CD14-positive monocyte (primary cell): ENCODE measurements around the gene CYP27A1. TPM values are rescaled to one million over a fixed set of nuclear protein-coding genes. Genes with fewer than 3 reads are reported as not detected.

Source experiments
- DNase-seq, 3 donors: peaks; one replicate each; pipeline ENCODE4 v3.0.0-alpha.2; 2011 to 2022
- H2AFZ ChIP-seq: 2 replicates; pipeline ENCODE4 v1.6.0; 2012; ENCODE audit warnings: mild to moderate bottlenecking, low read depth, low read length, inconsistent platforms; ENCODE audit not compliant: insufficient read depth, poor library complexity, severe bottlenecking
- H3K27ac ChIP-seq, 2 donors: 1 replicate in 1 of 2; 2 replicates in 1 of 2; pipeline ENCODE4 v1.5.1; 2012 to 2013; ENCODE audit warnings: low read length in 2 of 2, control low read depth in 1 of 2, inconsistent platforms in 1 of 2, low read depth in 1 of 2, mild to moderate bottlenecking in 1 of 2
- H3K27me3 ChIP-seq, 2 donors: one replicate each; pipeline versions ENCODE4 v1.6.0 to v1.6.1; 2011 to 2013; ENCODE audit warnings: low read length in 2 of 2; ENCODE audit not compliant: control insufficient read depth in 2 of 2, insufficient read depth in 2 of 2
- H3K36me3 ChIP-seq, 2 donors: replicated peaks in 1 of 2; 1 replicate in 1 of 2; 2 replicates in 1 of 2; pipeline versions ENCODE4 v1.5.1 to v1.6.1; 2012 to 2013; ENCODE audit warnings: low read length in 2 of 2, control low read depth in 1 of 2, inconsistent platforms in 1 of 2, mild to moderate bottlenecking in 1 of 2; ENCODE audit not compliant: insufficient read depth in 2 of 2, control insufficient read depth in 1 of 2
- H3K4me1 ChIP-seq, 2 donors: 1 replicate in 1 of 2; 2 replicates in 1 of 2; pipeline versions ENCODE4 v1.5.1 to v1.6.1; 2012 to 2013; ENCODE audit warnings: low read length in 2 of 2, control low read depth in 1 of 2, inconsistent platforms in 1 of 2, mild to moderate bottlenecking in 1 of 2, moderate library complexity in 1 of 2; ENCODE audit not compliant: insufficient read depth in 2 of 2, control insufficient read depth in 1 of 2
- H3K4me2 ChIP-seq: replicated peaks from 2 replicates; pipeline ENCODE3; 2012; ENCODE audit warnings: low read length, moderate library complexity, mild to moderate bottlenecking; ENCODE audit not compliant: poor library complexity, severe bottlenecking; ENCODE audit errors: extremely low read depth
- H3K4me3 ChIP-seq, 3 experiments: fragments of 200-600 bp in 1 of 3; sonication (generic) in 1 of 3; replicated peaks in 1 of 3; 1 replicate in 2 of 3; 2 replicates in 1 of 3; pipeline ENCODE4 v1.5.1; 2011 to 2013; ENCODE audit warnings: low read length in 3 of 3, mild to moderate bottlenecking in 3 of 3, control low read depth in 2 of 3, low read depth in 2 of 3, inconsistent platforms in 1 of 3, moderate library complexity in 1 of 3
- H3K79me2 ChIP-seq: 2 replicates; pipeline ENCODE4 v1.6.0; 2012; ENCODE audit warnings: mild to moderate bottlenecking, control low read depth, inconsistent platforms, low read length, moderate library complexity; ENCODE audit not compliant: insufficient read depth
- H3K9ac ChIP-seq: 2 replicates; pipeline ENCODE4 v1.6.0; 2017; ENCODE audit warnings: low read length, mild to moderate bottlenecking; ENCODE audit not compliant: insufficient read depth, poor library complexity, severe bottlenecking
- H3K9me3 ChIP-seq, 2 donors: replicated peaks in 1 of 2; 1 replicate in 1 of 2; 2 replicates in 1 of 2; pipeline versions ENCODE4 v1.5.1 to v1.6.1; 2012 to 2013; ENCODE audit warnings: low read length in 2 of 2, control low read depth in 1 of 2; ENCODE audit not compliant: control insufficient read depth in 1 of 2, insufficient read depth in 1 of 2
- H4K20me1 ChIP-seq: 2 replicates; pipeline ENCODE4 v1.6.0; 2012; ENCODE audit warnings: mild to moderate bottlenecking, low read length, control low read depth, moderate library complexity; ENCODE audit not compliant: insufficient read depth
- H3K27ac Mint-ChIP-seq, 7 donors: one replicate each; pipeline ENCODE4 v1.8.0; 2020; ENCODE audit warnings: mild to moderate bottlenecking in 7 of 7, mixed read lengths in 7 of 7, moderate library complexity in 6 of 7, inconsistent platforms in 2 of 7
- H3K27me3 Mint-ChIP-seq, 3 donors: one replicate each; pipeline ENCODE4 v1.8.0; 2021 to 2022; ENCODE audit warnings: low read depth in 3 of 3, mild to moderate bottlenecking in 3 of 3, mixed read lengths in 3 of 3, moderate library complexity in 3 of 3, inconsistent platforms in 1 of 3
- H3K36me3 Mint-ChIP-seq, 2 donors: one replicate each; pipeline ENCODE4 v1.8.0; 2020; ENCODE audit warnings: mixed read lengths in 2 of 2, inconsistent platforms in 1 of 2, mild to moderate bottlenecking in 1 of 2
- H3K4me1 Mint-ChIP-seq: one replicate; pipeline ENCODE4 v1.8.0; 2020; ENCODE audit warnings: mild to moderate bottlenecking, mixed read lengths
- H3K4me3 Mint-ChIP-seq, 2 donors: one replicate each; pipeline ENCODE4 v1.8.0; 2020; ENCODE audit warnings: mild to moderate bottlenecking in 2 of 2, mixed read lengths in 2 of 2, moderate library complexity in 1 of 2
- H3K9me3 Mint-ChIP-seq, 7 donors: one replicate each; pipeline ENCODE4 v1.8.0; 2020 to 2022; ENCODE audit warnings: mixed read lengths in 7 of 7, mild to moderate bottlenecking in 6 of 7, moderate library complexity in 6 of 7, inconsistent platforms in 2 of 7
- WGBS: methylation state at CpG from one replicate; pipeline ENCODE4 v1.1.5; 2013; ENCODE audit warnings: missing lambda C conversion rate; ENCODE audit not compliant: insufficient coverage; 5-methylcytosine and 5-hydroxymethylcytosine counted together
- intact Hi-C, 2 donors: fragments of 100-400 bp; cut with micrococcal nuclease; formaldehyde crosslinking; loops; one replicate each; pipeline versions ENCODE4 v1.15.0 to v1.15.1; 2023
- polyA plus RNA-seq, 3 donors: library from polyadenylated mRNA; depleted of rRNA in 1 of 3; unstranded in 2 of 3; stranded (reverse) in 1 of 3; fragments of 300-500 nt in 2 of 3; fragments of >200 nt in 1 of 3; fragmentation: Illumina TruSeq in 2 of 3; gene quantifications; 1 replicate in 2 of 3; 2 replicates in 1 of 3; pipeline ENCODE4 v1.2.3, GENCODE V29; 2012 to 2021
- TF ChIP-seq, protein P1 (sequence below): fragments of 200-600 bp; IDR thresholded peaks from one replicate; pipeline ENCODE4 v1.8.0; 2022; ENCODE audit warnings: antibody characterized with exemption, mild to moderate bottlenecking

The CYP27A1 gene
- polyA plus RNA-seq, 3 donors = 151 to 218 (median 214) TPM

DNA sequence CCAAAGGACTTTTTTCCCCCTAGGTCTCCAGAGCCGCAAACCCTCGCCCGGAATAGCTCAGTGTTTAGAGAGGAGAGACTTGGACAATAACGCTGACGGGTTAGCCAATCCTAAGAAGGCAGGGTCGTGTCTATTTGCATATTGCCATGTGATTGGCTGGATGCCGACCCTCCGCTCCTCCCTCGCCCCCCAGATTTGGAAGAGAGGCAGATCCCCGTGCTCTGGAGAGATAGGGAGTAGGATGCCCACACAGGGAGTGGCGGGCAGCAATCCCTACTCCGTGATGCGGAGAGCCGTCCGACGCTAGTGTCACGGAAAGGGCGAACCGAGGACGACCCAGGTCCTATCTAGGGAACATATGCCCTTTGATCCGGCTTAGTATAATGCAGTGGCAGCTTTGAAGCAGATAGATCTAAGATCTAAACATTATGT, 79.0 kb downstream of the CYP27A1 start:
- H3K79me2 ChIP-seq = no peaks in the 10 kb centered on the region
- H3K27ac Mint-ChIP-seq = no peak overlapping the region
- no peaks in the 10 kb centered on the region for H4K20me1 ChIP-seq
- peaks cover 8 to 22% of the 10 kb centered on the region in 2 donors for H3K4me1 ChIP-seq
- H3K27me3 ChIP-seq = peaks cover 57 to 78% of the 10 kb centered on the region in 2 donors
- no peak overlapping the region for H3K4me2 ChIP-seq
- H3K9me3 ChIP-seq = peaks cover 0 to 32% of the 10 kb centered on the region in 2 donors
- WGBS = 1% methylated on average over 16 of the region's 21 CpGs
- H3K4me1 Mint-ChIP-seq = peaks cover 21% of the 10 kb centered on the region
- H3K9me3 Mint-ChIP-seq = peaks cover 0 to 37% (median 12%) of the 10 kb centered on the region in 7 donors
- peaks cover 4 to 6% of the 10 kb centered on the region in 2 donors for H3K36me3 Mint-ChIP-seq
- TF ChIP-seq, protein P1, sequence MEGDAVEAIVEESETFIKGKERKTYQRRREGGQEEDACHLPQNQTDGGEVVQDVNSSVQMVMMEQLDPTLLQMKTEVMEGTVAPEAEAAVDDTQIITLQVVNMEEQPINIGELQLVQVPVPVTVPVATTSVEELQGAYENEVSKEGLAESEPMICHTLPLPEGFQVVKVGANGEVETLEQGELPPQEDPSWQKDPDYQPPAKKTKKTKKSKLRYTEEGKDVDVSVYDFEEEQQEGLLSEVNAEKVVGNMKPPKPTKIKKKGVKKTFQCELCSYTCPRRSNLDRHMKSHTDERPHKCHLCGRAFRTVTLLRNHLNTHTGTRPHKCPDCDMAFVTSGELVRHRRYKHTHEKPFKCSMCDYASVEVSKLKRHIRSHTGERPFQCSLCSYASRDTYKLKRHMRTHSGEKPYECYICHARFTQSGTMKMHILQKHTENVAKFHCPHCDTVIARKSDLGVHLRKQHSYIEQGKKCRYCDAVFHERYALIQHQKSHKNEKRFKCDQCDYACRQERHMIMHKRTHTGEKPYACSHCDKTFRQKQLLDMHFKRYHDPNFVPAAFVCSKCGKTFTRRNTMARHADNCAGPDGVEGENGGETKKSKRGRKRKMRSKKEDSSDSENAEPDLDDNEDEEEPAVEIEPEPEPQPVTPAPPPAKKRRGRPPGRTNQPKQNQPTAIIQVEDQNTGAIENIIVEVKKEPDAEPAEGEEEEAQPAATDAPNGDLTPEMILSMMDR = no peak
- DNase-seq = no peak
- no peak overlapping the region for H3K4me3 ChIP-seq
- H2AFZ ChIP-seq = no peak overlapping the region
- H3K27ac ChIP-seq = no peak overlapping the region
- peaks cover 80 to 93% (median 83%) of the 10 kb centered on the region in 3 donors for H3K27me3 Mint-ChIP-seq
- H3K4me3 Mint-ChIP-seq = peak overlapping the region in 1 of 2 donors; percentile 76
- intact Hi-C loops = no loop called here
- H3K36me3 ChIP-seq = no peaks in the 10 kb centered on the region
- no peak overlapping the region for H3K9ac ChIP-seq

DNA sequence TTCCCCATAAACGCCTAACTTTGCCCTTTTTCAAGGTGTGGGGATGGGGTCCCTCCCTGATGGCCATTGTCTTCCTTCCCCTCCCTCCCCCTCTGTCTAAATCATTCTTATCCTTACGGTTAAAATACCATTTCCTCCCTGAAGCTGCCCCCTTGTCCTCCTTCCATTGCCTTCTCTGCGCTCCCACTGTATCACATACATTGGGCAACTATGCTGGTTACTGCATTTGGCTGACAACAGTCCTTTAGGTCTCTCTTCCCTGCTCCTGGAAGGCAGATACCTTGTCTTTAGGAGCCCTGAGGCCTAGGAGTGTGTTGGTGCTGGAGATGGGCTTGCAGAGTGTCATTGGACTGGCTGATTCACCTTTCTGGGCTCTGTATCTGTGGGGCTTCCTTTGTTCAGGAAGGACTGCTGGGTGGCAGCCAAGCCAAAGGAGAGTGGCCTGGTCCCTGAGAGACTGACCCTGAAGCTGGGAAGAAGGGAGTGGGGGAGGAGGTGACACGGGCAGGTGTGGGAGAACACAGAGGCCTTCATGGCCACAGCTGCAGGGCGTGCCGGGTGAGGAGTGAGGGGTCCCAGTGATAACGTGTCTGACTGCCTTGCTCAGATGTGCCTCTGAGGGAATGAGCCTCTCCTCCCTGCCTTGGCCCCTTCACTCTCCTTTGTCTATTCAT, 79.8 kb downstream of the CYP27A1 start:
- peak overlapping the region in 1 of 2 donors; percentile 61 for H3K4me3 Mint-ChIP-seq
- peaks cover 3 to 4% of the 10 kb centered on the region in 2 donors for H3K36me3 Mint-ChIP-seq
- no peak overlapping the region for H3K9ac ChIP-seq
- no peaks in the 10 kb centered on the region for H3K79me2 ChIP-seq
- H3K9me3 ChIP-seq = peaks cover 0 to 32% of the 10 kb centered on the region in 2 donors
- peaks cover 72 to 87% (median 77%) of the 10 kb centered on the region in 3 donors for H3K27me3 Mint-ChIP-seq
- no peak overlapping the region for H2AFZ ChIP-seq
- WGBS = 0% methylated on average over 1 of the region's 7 CpGs
- TF ChIP-seq, protein P1 = no peak
- no peaks in the 10 kb centered on the region for H3K36me3 ChIP-seq
- intact Hi-C loops = no loop called here
- H3K9me3 Mint-ChIP-seq = peaks cover 0 to 37% (median 12%) of the 10 kb centered on the region in 7 donors
- no peak overlapping the region for H3K27ac ChIP-seq
- H3K4me3 ChIP-seq = no peak overlapping the region
- H4K20me1 ChIP-seq = no peaks in the 10 kb centered on the region
- H3K4me1 Mint-ChIP-seq = peaks cover 19% of the 10 kb centered on the region
- H3K27ac Mint-ChIP-seq = no peak overlapping the region
- no peak for DNase-seq
- peaks cover 8 to 22% of the 10 kb centered on the region in 2 donors for H3K4me1 ChIP-seq
- H3K27me3 ChIP-seq = peaks cover 50 to 70% of the 10 kb centered on the region in 2 donors
- no peak overlapping the region for H3K4me2 ChIP-seq
